Measurements from ENCODE around the gene PPFIA3.
"Not testable (repeated sequence)": the region's sequence is repeated elsewhere in the genome, so short reads cannot be mapped to it uniquely, and the experiment has no call there.

The PPFIA3 gene

GRCh38 chr19:49150106-49150943 lies 31.0 kb downstream of the PPFIA3 start:
- peak; percentile 81 to 87 for DNase-seq

DNA sequence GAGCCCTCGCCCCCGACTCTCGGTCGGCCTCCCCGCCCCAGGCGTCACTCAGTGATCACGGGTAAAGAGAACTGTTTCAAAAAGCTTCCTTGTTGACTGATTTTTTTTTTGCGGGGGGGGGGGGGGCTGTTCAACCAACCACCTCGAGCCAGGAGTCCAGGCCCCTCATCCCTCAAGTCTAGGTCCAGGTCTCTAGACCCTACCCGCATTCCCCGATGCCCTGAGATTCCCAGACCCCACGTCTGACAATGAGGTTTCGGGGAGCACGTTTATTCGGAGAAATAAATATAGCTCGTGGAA lies 31.6 kb downstream of the PPFIA3 start:
- DNase-seq, result no peak

DNA sequence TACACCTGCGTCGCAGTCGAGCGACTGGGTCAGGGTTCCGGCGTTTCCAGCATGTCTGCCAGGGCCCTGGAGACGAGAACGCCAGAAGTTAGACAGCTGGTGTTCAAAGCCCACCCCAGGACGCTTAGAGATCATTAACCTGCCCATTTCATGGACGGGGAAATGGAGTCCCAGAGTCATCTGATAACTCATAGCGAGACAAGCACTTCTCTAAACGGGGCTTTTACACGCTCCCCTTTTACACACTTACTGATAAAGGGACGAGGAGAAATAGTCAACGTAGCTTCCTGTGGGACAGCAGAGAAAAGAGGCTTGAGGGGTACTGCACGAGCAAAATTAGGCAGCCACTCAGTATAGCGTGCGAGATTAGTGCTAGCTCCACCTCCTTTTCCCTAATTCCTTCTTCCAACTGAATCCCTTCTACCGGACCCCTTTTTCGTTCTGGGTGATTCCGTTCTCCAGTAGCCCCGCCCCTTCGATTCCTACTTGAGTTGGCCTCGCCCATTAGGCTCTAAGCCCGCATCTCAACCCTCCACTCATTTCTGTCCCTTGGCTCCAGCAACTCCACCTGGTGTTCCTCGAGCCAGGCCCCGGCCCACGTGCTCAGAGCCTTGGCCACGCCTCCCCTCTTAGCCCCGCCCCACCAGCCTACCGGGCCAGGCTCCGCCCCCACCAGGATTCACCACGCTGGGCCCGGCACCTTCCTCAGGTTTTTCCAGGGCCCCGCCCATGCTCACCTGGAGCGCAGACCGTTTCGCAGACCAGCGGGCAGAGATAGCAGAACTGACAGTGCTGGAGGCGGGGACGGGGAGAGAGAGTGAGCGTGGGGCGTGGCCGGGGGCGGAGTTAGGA lies 32.1 kb downstream of the PPFIA3 start:
- peak; percentile 77 to 84 for DNase-seq

DNA sequence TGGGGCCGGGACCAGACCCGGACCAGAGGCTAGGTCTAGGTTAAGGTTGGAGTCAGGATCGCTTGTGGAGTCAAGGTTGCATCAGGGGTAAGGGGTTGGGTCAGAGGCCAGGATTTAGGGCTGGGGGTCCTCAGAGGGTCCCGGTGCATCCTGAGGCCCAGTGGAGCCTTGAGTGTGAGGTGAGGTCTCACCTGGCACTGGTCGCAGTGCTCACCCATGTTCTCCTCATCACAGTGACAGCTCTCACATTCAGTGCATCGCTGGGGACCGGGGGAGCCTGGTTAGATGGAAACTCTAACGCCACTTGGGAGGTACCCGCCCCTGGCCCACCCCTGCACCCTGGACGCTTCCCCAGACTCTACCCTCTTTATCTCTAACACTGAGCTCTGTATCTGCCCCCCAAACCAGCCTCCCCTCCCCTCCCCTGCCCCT lies 32.8 kb downstream of the PPFIA3 start:
- no peak for DNase-seq

- no peak for DNase-seq
Measured at GRCh38 chr19:49153167-49153809, 33.9 kb downstream of the PPFIA3 start.

GRCh38 chr19:49154279-49154678 lies 34.9 kb downstream of the PPFIA3 start:
- no peak for DNase-seq

- DNase-seq, result no peak
Measured at GRCh38 chr19:49155005-49155819, 35.9 kb downstream of the PPFIA3 start, which contains the start of gene HRC. Gene HRC, minus strand, starts transcription at chr19:49155396. Its CDS starts 159 bp downstream, at chr19:49155237.

GRCh38 chr19:49155820-49156346 lies 36.5 kb downstream of the PPFIA3 start:
- DNase-seq, result no peak

- DNase-seq, result peak; percentile 49 to 78
Measured at GRCh38 chr19:49157445-49158224, 38.3 kb downstream of the PPFIA3 start, which contains the start of gene TRPM4. Gene TRPM4, plus strand, starts transcription at chr19:49157792. Its CDS starts 75 bp downstream, at chr19:49157867.

GRCh38 chr19:49160450-49161189 lies 41.3 kb downstream of the PPFIA3 start:
- no peak for DNase-seq

DNA sequence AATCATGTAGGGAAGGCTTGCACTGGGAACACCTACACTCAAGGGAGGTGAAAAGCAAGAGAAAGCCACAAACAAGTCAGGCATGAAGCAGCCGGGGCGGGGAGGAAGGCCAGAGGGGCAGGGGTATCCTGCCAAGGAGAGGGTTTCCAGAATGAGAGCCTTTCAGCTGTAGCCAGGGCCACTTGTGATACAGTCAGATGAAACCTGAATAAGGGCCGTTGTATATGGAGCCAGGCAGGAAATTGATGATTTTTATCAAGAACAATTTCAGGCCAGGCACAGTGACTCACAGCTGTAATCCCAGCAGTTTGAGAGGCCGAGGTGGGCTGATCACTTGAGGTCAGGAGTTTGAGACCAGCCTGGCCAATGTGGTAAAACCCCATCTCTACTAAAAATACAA lies 42.6 kb downstream of the PPFIA3 start:
- DNase-seq, result no peak

GRCh38 chr19:49165111-49165750 lies 45.9 kb downstream of the PPFIA3 start:
- DNase-seq, result no peak

DNA sequence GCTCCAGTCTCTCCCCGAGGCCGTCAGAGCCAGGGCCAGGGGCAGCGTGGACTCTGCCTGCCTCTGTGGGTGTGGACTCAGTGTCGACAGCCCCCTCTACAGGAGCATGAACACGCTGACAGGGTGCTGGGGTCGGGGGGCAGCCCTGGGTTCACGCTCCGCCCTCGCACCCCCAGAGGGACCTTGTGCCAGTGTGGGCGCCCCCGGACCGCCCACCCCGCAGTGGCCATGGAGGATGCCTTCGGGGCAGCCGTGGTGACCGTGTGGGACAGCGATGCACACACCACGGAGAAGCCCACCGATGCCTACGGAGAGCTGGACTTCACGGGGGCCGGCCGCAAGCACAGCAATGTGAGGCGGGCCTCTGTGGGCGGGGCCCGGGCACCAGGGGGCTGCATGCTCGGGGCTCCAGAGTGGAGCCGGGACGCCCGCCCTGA lies 46.5 kb downstream of the PPFIA3 start:
- DNase-seq, result no peak

- no peak for DNase-seq
Measured at GRCh38 chr19:49167857-49168409, 48.6 kb downstream of the PPFIA3 start.

- DNase-seq, result no peak
Measured at GRCh38 chr19:49168421-49168820, 49.1 kb downstream of the PPFIA3 start.

DNA sequence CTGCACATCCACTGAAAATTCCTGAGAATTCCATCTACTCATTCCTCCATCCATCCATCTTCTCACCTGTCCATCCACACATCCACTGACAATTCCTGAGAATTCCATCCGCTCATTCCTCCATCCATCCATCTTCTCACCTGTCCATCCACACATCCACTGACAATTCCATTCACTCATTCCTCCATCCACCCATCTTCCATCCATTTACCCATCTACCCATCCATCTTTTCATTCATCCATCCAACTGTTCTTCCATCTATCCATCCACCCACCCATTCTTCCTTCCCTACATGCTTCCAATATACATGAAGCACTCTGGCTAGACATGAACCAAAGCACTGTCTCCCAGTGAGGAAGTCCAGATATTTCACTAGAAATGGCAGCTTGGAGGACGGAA lies 53.9 kb downstream of the PPFIA3 start:
- no peak for DNase-seq

GRCh38 chr19:49180659-49181058 lies 61.3 kb downstream of the PPFIA3 start:
- DNase-seq, result no peak

DNA sequence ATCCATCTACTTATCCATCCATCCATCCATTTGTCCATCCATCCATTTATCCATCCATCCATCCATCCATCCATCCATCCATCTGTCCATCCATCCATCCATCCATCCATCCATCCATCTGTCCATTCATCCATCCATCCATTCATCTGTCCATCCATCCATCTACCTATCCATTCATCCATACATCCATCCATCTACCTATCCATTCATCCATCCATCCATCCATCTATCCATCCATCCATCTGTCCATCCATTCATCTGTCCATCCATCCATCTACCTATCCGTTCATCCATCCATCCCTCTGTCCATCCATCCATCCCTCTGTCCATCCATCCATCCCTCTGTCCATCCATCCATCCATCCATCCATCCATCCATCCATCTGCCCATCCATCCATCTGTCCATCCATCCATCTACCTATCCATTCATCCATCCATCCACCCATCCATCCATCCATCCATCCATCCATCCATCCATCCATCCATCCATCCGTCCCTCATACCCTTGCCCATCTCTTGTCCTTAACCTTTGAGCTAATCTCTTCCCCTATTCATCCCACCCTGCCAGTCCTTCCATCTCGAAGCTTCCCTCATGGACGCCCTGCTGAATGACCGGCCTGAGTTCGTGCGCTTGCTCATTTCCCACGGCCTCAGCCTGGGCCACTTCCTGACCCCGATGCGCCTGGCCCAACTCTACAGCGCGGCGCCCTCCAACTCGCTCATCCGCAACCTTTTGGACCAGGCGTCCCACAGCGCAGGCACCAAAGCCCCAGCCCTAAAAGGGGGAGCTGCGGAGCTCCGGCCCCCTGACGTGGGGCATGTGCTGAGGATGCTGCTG lies 62.9 kb downstream of the PPFIA3 start:
- DNase-seq, result not testable (repeated sequence)

Data from SHP77 (cell line).